H1 (cell line): ENCODE results near the gene ABLIM1. TPM values are rescaled to one million over a fixed set of nuclear protein-coding genes. Genes with fewer than 3 reads are reported as not detected.

Source experiments
- CTCF ChIA-PET: fragments of 300-600 bp; sonication (Branson Sonifier 250); formaldehyde crosslinking; loops from one replicate; lab custom pipeline; 2021; ENCODE audit not compliant: partially characterized antibody; lab: Charles Lee
- POLR2A ChIA-PET: fragments of 300-600 bp; sonication (Branson Sonifier 250); formaldehyde crosslinking; loops from one replicate; lab custom pipeline; 2021; ENCODE audit warnings: inconsistent platforms; ENCODE audit not compliant: partially characterized antibody; lab: Charles Lee
- DNase-seq, 2 experiments: peaks; one replicate each; pipeline versions ENCODE4 v3.0.0 to v3.0.0-alpha.2; 2010 to 2022; ENCODE audit warnings: low spot score in 2 of 2, low read depth in 1 of 2, mixed read lengths in 1 of 2
- FAIRE-seq: peaks from 2 replicates; lab custom pipeline; 2011; peaks lifted over from hg19 to GRCh38; lab: Jason Lieb, UNC
- H2AFZ ChIP-seq: 2 replicates; pipeline ENCODE4 v1.8.1; 2012; ENCODE audit warnings: low read length, inconsistent platforms
- H2AK5ac ChIP-seq: 2 replicates; pipeline ENCODE4 v1.6.1; 2013; ENCODE audit warnings: low read depth, low read length
- H2BK120ac ChIP-seq: replicated peaks from 2 replicates; pipeline ENCODE3; 2013; ENCODE audit warnings: low read depth, low read length, inconsistent platforms
- H2BK12ac ChIP-seq: 2 replicates; pipeline ENCODE4 v1.6.1; 2013; ENCODE audit warnings: low read depth, low read length
- H2BK15ac ChIP-seq: 2 replicates; pipeline ENCODE4 v1.6.1; 2013; ENCODE audit warnings: low read length
- H2BK20ac ChIP-seq: 2 replicates; pipeline ENCODE4 v1.6.1; 2013; ENCODE audit warnings: low read length
- H2BK5ac ChIP-seq: 2 replicates; pipeline ENCODE4 v1.6.1; 2013; ENCODE audit warnings: low read depth, low read length
- H3K14ac ChIP-seq: 2 replicates; pipeline ENCODE4 v1.6.1; 2013; ENCODE audit warnings: inconsistent platforms; ENCODE audit not compliant: insufficient read length
- H3K18ac ChIP-seq: 2 replicates; pipeline ENCODE4 v1.6.1; 2013; ENCODE audit warnings: low read length; ENCODE audit errors: extremely low read depth
- H3K23ac ChIP-seq: 2 replicates; pipeline ENCODE4 v1.6.1; 2013; ENCODE audit warnings: inconsistent platforms; ENCODE audit not compliant: insufficient read length
- H3K23me2 ChIP-seq: 2 replicates; pipeline ENCODE4 v1.6.1; 2013; ENCODE audit warnings: low read depth, low read length
- H3K27ac ChIP-seq: 2 replicates; pipeline ENCODE4 v1.6.1; 2011; ENCODE audit warnings: low read depth, low read length, inconsistent platforms
- H3K27me3 ChIP-seq, 4 experiments: replicated peaks in 1 of 4; 1 replicate in 1 of 4; 2 replicates in 3 of 4; pipeline versions ENCODE4 v1.6.1 to v1.8.1; 2011 to 2013; ENCODE audit warnings: low read length in 3 of 4, mild to moderate bottlenecking in 3 of 4, inconsistent platforms in 2 of 4, mixed read lengths in 2 of 4, moderate library complexity in 1 of 4; ENCODE audit not compliant: control insufficient read depth in 3 of 4, insufficient read depth in 3 of 4; ENCODE audit errors: extremely low read depth in 1 of 4
- H3K36me3 ChIP-seq, 4 experiments: 2 replicates each; pipeline versions ENCODE4 v1.6.1 to v1.8.1; 2011 to 2013; ENCODE audit warnings: mild to moderate bottlenecking in 4 of 4, low read length in 3 of 4, moderate library complexity in 2 of 4, control low read depth in 1 of 4, inconsistent platforms in 1 of 4; ENCODE audit not compliant: insufficient read depth in 4 of 4, control insufficient read depth in 2 of 4
- H3K4ac ChIP-seq: replicated peaks from 2 replicates; pipeline ENCODE3; 2013; ENCODE audit warnings: low read length, low read depth, mixed read lengths, inconsistent platforms; ENCODE audit not compliant: insufficient read length
- H3K4me1 ChIP-seq, 4 experiments: replicated peaks in 1 of 4; 1 replicate in 1 of 4; 2 replicates in 3 of 4; pipeline versions ENCODE4 v1.6.1 to v1.8.1; 2011 to 2013; ENCODE audit warnings: low read length in 3 of 4, inconsistent platforms in 2 of 4, mixed read lengths in 1 of 4; ENCODE audit not compliant: insufficient read depth in 4 of 4, control insufficient read depth in 3 of 4
- H3K4me2 ChIP-seq, 2 experiments: 2 replicates each; pipeline versions ENCODE4 v1.6.1 to v1.8.1; 2011 to 2013; ENCODE audit warnings: low read depth in 2 of 2, low read length in 2 of 2, control low read depth in 1 of 2, inconsistent platforms in 1 of 2, mild to moderate bottlenecking in 1 of 2; ENCODE audit not compliant: insufficient read depth in 1 of 2
- H3K4me3 ChIP-seq, 4 experiments: fragments of 200-600, 300-600 bp in 1 of 4; sonication (generic), shearing (Covaris generic), sonication (Bioruptor Twin) in 1 of 4; 2 replicates each; pipeline versions ENCODE4 v1.5.1 to v1.8.1; 2011 to 2016; ENCODE audit warnings: low read length in 4 of 4, low read depth in 3 of 4, control low read depth in 2 of 4, inconsistent platforms in 2 of 4, mild to moderate bottlenecking in 2 of 4, mixed read lengths in 1 of 4, moderate library complexity in 1 of 4; ENCODE audit not compliant: insufficient read depth in 2 of 4; ENCODE audit errors: extremely low read depth in 1 of 4
- H3K56ac ChIP-seq: replicated peaks from 2 replicates; pipeline ENCODE3; 2013; ENCODE audit warnings: low read depth, mild to moderate bottlenecking, mixed read lengths, low read length, inconsistent platforms; ENCODE audit not compliant: insufficient read length
- H3K79me1 ChIP-seq: 2 replicates; pipeline ENCODE4 v1.6.1; 2013; ENCODE audit warnings: low read depth, low read length, control low read depth
- H3K79me2 ChIP-seq, 2 experiments: 2 replicates each; pipeline versions ENCODE4 v1.6.1 to v1.8.1; 2012 to 2013; ENCODE audit warnings: low read length in 2 of 2, mild to moderate bottlenecking in 2 of 2, inconsistent platforms in 1 of 2; ENCODE audit not compliant: insufficient read depth in 2 of 2, control insufficient read depth in 1 of 2
- H3K9ac ChIP-seq, 4 experiments: replicated peaks in 1 of 4; 1 replicate in 1 of 4; 2 replicates in 3 of 4; pipeline versions ENCODE4 v1.6.1 to v1.8.1; 2011 to 2013; ENCODE audit warnings: low read depth in 3 of 4, low read length in 3 of 4, control low read depth in 2 of 4, mild to moderate bottlenecking in 2 of 4, moderate library complexity in 2 of 4, inconsistent platforms in 1 of 4; ENCODE audit errors: extremely low read depth in 1 of 4
- H3K9me3 ChIP-seq, 2 experiments: 2 replicates each; pipeline versions ENCODE4 v1.6.1 to v1.8.1; 2012 to 2013; ENCODE audit warnings: mild to moderate bottlenecking in 2 of 2, moderate library complexity in 2 of 2, control low read depth in 1 of 2, inconsistent platforms in 1 of 2, low read depth in 1 of 2, low read length in 1 of 2, mixed read lengths in 1 of 2; ENCODE audit not compliant: insufficient read depth in 2 of 2
- H4K20me1 ChIP-seq, 2 experiments: replicated peaks in 1 of 2; 2 replicates each; pipeline versions ENCODE3 to v1.8.1; 2011 to 2013; ENCODE audit warnings: inconsistent platforms in 2 of 2, low read length in 2 of 2, mild to moderate bottlenecking in 1 of 2; ENCODE audit not compliant: insufficient read depth in 2 of 2, control insufficient read depth in 1 of 2
- H4K5ac ChIP-seq: 2 replicates; pipeline ENCODE4 v1.6.1; 2013; ENCODE audit warnings: low read length, low read depth, mixed read lengths, inconsistent platforms; ENCODE audit not compliant: insufficient read length
- H4K8ac ChIP-seq: 2 replicates; pipeline ENCODE4 v1.8.0; 2013; ENCODE audit warnings: mild to moderate bottlenecking, moderate library complexity, low read length, inconsistent platforms; ENCODE audit not compliant: insufficient read depth; ENCODE audit errors: extremely low read depth
- H4K91ac ChIP-seq: replicated peaks from 2 replicates; pipeline ENCODE3; 2013; ENCODE audit warnings: low read length, mixed read lengths, inconsistent platforms; ENCODE audit not compliant: insufficient read length
- BCL11A ChIP-seq, 2 experiments: IDR thresholded peaks; one replicate each; pipeline ENCODE4 v1.6.1; 2011; ENCODE audit warnings: low read depth in 2 of 2, low read length in 2 of 2, mild to moderate bottlenecking in 2 of 2
- WGBS, 2 experiments: shearing (Covaris generic) in 1 of 2; methylation state at CpG; one replicate each; pipeline versions ENCODE4 v1.1.6 to v1.1.7; 2013 to 2015; ENCODE audit warnings: low lambda C conversion rate in 2 of 2, mixed read lengths in 2 of 2, inconsistent platforms in 1 of 2, low coverage in 1 of 2, missing lambda C conversion rate in 1 of 2; ENCODE audit not compliant: insufficient replicate concordance in 2 of 2, insufficient coverage in 1 of 2, insufficient read length in 1 of 2; ENCODE audit errors: extremely low coverage in 1 of 2, missing lambda C conversion rate in 1 of 2; 5-methylcytosine and 5-hydroxymethylcytosine counted together
- polyA plus RNA-seq, 7 experiments: library from polyadenylated mRNA; depleted of rRNA in 3 of 7; stranded (reverse) in 5 of 7; unstranded in 2 of 7; fragments of >200 nt in 5 of 7; fragments of 200-250 nt in 2 of 7; gene quantifications; 1 replicate in 5 of 7; 2 replicates in 1 of 7; 4 replicates in 1 of 7; pipeline versions ENCODE4 v1.2.1 to v1.2.3, GENCODE V29; 2011 to 2013; ENCODE audit warnings: missing spikeins in 2 of 7, mixed read lengths in 2 of 7
- total RNA-seq: library from RNA; stranded (reverse); fragmentation: NEBNext Ultra II Directional; extraction: Animal tissue kit (Norgen Biotek cat#: 25700); gene quantifications from 2 replicates; pipeline ENCODE4 v1.2.1, GENCODE V29; 2021

ABLIM1 gene
- total and polyA plus RNA-seq, 2 of the 8 experiments (the other 6 are each of a cell fraction or from before 2014, with no cell fraction given): 51.2 to 51.7 TPM

- H3K4me3 ChIP-seq: no peak overlapping the region
- H4K20me1 ChIP-seq: no peaks in the 10 kb centered on the region
- H3K14ac ChIP-seq: no peak overlapping the region
- H2BK5ac ChIP-seq: no peak overlapping the region
- H3K56ac ChIP-seq: no peak overlapping the region
- H4K91ac ChIP-seq: no peak overlapping the region
- no peak overlapping the region for H4K5ac ChIP-seq
- H3K4me1 ChIP-seq: peaks cover 0 to 4% (median 0%) of the 10 kb centered on the region in 4 experiments; a peak in 2 of 7 replicates
- TF ChIP-seq BCL11A (IDR thresholded peaks at IDR 0.05; ENCODE audit: low read depth in 2 of 2, low read length in 2 of 2): no peak
- ChIA-PET POLR2A (no interaction called here), CTCF (interaction anchor here (1.0 to 11.6 kb wide), 5 partner anchors 24 to 158 kb away, joined by 3 to 186 read pairs (median 99); no protein-coding TSS in a partner anchor)
- WGBS, 2 experiments: 92% methylated on average over 10 of the region's 10 CpGs; no CpG with 5 or more reads in 1 of the 2 experiments
- H3K23me2 ChIP-seq: no peaks in the 10 kb centered on the region
- no peak overlapping the region for H3K9ac ChIP-seq
- H3K9me3 ChIP-seq: no peaks in the 10 kb centered on the region
- no peak overlapping the region for H2BK12ac ChIP-seq
- H2BK15ac ChIP-seq: no peak overlapping the region
- no peak overlapping the region for H3K27ac ChIP-seq
- no peak overlapping the region for H2BK120ac ChIP-seq
- H3K4ac ChIP-seq: no peak overlapping the region
- no peak overlapping the region for H2BK20ac ChIP-seq
- no peak overlapping the region for H3K4me2 ChIP-seq
- H2AFZ ChIP-seq: no peak overlapping the region; the same call in 1 of the 2 replicates
- no peaks in the 10 kb centered on the region for H3K79me1 ChIP-seq
- no peak overlapping the region for H3K23ac ChIP-seq
- no peaks in the 10 kb centered on the region for H3K79me2 ChIP-seq
- no peak overlapping the region for H3K18ac ChIP-seq
- H3K27me3 ChIP-seq: peaks cover 0 to 6% (median 0%) of the 10 kb centered on the region in 4 experiments; a peak in 1 of 7 replicates
- H2AK5ac ChIP-seq: no peak overlapping the region
- FAIRE-seq (no peak), DNase-seq (no peak)
- H3K36me3 ChIP-seq: no peaks in the 10 kb centered on the region
- no peak overlapping the region for H4K8ac ChIP-seq
Measured at GRCh38 chr10:114545071-114545470, 113.0 kb downstream of the ABLIM1 start.
